ENCODE measurements around the gene LECT2.

GRCh38 chr5:135951257-135951656, 3.5 kb downstream of the LECT2 start:
- TF ChIP-seq CTCF (IDR thresholded peaks at IDR 0.05) (no peak), POLR2A (IDR thresholded peaks at IDR 0.05) (no peak)
